RKO (cell line): ENCODE results near the gene SNAPC2.
"Not testable (repeated sequence)": the region's sequence is repeated elsewhere in the genome, so short reads cannot be mapped to it uniquely, and the experiment has no call there.

Source experiments
- DNase-seq: peaks from one replicate; pipeline ENCODE4 v3.0.0-alpha.2; 2016; ENCODE audit warnings: low spot score

SNAPC2 gene

DNA sequence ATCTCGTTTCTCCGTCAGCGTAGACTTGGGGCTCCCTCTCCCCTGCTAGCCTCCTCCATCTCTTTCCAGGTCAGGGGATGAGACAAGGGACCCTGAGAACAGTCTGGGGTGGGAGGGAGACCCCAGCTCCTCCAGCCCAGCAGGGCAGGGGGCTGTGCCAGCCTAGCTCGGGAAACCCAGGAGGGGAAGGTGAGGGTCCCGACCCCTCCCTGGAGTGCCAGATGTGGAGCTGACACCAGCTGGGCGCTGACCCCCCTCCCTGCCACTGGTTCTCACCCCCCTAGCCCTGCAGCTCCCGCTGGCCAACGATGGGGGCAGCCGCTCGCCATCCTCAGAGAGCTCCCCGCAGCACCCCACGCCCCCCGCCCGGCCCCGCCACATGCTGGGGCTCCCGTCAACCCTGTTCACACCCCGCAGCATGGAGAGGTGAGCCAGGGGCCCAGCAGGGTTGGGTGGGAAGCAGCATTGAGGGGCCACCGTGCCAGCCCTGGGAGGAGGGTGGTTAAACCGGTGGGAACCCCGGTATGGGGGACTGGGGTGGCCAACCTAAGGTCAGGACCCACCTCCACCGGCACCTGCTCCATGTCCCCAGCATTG lies 10.6 kb upstream of the SNAPC2 start:
- no peak for DNase-seq

DNA sequence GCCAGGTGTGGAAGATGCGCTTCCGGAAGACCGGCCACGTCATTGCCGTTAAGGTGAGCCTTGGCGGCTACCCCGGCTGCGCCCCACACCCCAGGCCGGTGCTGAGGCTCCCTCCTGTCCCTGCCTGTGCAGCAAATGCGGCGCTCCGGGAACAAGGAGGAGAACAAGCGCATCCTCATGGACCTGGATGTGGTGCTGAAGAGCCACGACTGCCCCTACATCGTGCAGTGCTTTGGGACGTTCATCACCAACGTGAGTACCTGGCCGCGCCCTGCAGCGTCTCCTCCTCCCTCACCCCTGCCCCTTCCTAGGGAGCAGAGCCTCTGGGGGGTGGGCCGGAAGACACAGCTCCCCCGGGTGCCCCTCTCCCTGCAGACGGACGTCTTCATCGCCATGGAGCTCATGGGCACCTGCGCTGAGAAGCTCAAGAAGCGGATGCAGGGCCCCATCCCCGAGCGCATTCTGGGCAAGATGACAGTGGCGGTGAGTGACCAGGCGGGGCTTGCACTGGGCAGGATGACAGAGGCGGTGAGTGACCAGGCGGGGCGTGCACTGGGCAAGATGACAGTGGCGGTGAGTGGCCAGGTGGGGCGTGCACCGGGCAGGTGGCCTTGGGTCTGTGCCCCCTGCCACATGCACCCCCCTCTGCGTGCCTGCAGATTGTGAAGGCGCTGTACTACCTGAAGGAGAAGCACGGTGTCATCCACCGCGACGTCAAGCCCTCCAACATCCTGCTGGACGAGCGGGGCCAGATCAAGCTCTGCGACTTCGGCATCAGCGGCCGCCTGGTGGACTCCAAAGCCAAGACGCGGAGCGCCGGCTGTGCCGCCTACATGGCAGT lies 9.6 kb upstream of the SNAPC2 start:
- no peak for DNase-seq

DNA sequence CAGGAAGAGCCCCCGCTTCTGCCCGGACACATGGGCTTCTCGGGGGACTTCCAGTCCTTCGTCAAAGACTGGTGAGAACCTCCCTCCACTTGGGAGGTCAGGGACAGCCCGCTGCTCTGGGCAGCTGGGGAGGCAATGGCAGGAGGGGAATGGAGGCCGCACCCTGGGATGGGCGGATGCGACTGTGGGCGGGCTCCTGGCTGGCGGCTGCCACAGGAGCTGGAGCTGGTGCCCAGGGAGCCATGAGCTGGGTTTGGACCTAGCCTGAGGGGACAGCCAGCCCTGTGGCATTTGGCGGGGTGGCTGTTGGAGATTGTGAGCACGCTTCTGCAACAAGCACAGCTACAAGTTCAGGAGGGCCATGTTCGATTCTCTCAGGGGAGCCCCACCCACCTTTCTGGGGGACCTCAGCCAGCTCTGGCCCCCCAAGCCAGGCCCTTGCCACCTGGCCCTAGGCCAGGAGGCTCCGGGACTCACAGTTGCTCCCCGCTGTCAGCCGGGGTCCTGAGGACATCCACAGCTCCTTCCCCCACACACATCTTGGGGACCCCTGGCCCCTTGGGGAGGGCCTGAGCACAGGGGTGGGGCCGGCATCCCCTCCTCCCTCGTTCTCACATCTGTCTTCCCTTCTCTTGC lies 8.5 kb upstream of the SNAPC2 start:
- no peak for DNase-seq

DNA sequence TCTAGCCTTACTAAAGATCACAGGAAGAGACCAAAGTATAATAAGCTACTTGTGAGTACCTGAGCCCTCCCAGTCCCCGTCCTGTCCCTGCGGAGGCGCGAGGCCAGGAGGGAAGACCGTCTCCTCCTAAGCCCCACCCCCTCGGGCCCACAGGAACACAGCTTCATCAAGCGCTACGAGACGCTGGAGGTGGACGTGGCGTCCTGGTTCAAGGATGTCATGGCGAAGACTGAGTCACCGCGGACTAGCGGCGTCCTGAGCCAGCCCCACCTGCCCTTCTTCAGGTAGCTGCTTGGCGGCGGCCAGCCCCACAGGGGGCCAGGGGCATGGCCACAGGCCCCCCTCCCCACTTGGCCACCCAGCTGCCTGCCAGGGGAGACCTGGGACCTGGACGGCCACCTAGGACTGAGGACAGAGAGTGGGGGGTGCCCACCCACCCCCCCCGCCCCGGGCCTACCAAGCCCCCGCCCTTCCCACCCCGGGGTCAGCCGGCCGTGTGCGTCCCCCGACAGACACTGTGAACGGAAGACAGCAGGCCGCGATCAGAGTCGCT lies 7.9 kb upstream of the SNAPC2 start:
- DNase-seq, result no peak

DNA sequence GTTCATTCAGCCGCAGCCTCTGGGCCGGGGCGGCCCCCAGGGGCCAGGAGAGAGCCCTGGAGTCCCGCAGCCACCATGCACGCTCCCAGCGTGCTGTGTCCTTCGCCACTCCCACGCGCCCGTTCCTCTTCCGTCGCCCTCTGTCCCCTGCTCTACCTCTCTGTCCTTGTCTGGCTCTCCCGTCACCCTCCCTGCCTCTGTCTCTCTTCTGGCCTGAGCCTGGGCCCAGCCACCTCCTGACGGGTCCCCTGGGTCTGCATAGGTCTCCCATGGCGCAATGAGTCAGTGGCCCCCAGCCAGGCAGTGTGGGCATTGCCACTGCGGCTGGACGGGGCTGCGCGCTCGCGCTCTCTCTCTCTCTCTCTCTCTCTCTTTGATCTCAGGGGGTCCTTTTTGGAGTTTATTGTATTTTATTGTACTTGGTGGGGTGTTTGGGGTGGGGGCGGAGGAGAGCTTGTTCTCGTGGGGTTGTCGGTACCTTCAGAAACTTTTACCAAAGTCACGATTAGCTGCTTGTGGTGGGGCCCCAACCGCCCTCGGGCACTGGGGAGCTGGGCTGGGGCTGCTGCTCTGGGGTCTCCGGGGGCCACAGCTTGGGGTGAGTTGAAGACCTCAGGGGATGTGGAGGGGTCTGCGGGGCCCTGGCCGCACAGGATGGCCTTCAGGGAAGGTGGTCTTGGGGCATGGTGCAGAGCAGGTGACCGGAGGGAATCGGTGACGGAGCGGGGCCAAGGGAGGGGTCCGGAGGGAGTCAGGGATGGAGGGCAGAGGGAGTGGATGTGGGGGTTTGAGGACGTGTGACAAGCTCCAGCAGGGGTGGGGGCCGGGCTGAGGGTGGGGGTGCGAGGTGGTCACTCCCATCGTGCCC lies 7.2 kb upstream of the SNAPC2 start:
- no peak for DNase-seq

DNA sequence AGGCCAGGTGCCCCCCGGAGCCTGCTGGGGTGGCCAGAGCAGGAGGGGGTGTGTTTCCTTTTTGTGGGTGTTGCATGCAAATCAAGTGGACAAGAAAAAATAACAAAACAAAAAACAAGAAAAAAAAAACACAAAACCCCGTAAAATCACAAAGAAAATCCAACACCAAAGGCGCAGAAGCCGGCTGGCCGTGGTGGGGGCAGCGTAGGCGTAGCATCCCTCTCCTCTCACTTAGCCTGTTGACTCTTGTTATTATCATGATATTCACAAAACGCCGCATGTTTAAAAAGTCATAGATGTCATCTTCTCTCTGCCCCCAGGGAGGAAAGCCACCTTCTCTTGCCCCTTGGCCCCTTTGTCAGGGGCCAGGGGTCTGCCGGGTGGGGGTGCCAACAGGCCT lies 6.5 kb upstream of the SNAPC2 start:
- no peak for DNase-seq

DNA sequence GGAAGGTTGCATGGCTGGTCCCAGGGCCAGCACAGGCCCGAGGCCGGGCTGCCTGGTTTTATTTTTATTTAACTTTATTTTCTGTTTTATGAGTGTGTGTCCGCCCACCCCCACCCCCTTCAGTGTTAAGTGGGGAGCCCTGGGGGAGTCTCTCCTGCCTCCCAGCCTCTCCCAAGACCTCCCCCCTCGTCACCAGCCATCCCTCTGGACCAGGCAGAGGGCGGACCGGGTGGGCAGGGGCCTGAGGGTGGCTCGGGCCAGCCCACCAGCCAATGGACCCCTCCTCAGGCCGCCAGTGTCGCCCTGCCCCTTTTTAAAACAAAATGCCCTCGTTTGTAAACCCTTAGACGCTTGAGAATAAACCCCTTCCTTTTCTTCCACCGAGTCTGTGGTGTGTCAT lies 6.0 kb upstream of the SNAPC2 start:
- DNase-seq, result no peak

DNA sequence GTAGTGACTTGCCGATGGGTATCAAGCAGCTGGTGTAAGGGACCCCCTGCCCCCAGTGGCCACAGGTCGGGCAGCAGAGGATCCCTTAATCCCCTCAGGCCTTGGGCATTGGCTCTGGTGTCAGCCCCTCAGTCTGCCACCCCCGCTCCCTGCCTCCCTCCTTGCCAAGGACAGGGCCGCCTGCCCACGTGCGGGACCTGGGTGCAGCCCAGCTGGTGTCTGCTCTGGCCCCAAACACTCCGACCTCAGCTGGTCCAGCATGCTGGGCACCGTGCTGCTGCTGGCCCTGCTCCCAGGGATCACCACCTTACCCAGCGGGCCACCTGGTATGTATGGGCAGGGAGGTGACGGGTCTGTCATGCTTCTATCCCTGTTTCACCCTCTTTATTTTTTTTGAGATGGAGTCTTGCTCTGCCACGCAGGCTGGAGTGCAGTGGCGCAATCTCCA lies 5.5 kb upstream of the SNAPC2 start, which contains the start of gene TGFBR3L:
Gene TGFBR3L, plus strand, starts transcription at position 233 of the 448 bp plus-strand sequence.
- no peak for DNase-seq

DNA sequence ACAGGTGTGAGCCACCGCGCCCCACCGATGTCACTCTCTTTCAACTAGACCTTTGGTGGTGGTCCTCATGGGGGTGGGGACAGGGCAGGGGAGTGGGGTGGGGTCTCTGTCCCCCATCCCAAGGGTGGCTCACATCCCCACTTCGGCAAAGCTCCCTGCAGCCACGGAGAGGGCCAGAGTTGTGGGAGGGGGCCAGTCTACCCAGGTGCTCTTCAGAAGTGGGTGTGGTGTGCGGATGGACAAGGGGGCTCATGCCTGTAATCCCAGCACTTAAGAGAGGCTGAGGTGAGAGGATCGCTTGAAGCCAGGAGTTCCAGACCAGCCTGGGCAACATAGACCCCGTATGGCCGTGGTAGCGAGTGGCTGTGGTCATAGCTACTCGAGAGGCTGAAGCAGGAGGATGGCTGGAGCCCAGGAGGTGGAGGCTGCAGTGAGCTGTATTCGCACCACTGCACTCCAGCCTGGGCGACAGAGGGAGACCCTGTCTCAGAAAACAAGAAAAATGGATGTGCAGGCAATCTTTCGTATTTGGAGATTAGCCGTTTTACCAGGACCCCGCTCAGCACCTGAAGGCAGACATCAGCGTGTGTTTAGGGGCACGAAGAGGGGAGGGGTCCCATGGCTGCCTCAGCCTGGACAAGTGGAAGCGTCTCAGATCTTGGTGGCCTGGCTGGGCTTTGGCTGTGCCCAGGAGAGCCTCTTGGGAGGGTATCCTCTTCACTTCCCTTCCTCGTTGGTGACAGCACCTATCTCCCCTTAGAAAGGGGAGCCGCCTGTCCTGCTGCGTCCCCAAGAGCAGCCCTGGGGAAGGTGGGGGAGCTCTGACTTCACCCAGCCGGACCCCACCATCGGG lies 4.7 kb upstream of the SNAPC2 start:
- no peak for DNase-seq

DNA sequence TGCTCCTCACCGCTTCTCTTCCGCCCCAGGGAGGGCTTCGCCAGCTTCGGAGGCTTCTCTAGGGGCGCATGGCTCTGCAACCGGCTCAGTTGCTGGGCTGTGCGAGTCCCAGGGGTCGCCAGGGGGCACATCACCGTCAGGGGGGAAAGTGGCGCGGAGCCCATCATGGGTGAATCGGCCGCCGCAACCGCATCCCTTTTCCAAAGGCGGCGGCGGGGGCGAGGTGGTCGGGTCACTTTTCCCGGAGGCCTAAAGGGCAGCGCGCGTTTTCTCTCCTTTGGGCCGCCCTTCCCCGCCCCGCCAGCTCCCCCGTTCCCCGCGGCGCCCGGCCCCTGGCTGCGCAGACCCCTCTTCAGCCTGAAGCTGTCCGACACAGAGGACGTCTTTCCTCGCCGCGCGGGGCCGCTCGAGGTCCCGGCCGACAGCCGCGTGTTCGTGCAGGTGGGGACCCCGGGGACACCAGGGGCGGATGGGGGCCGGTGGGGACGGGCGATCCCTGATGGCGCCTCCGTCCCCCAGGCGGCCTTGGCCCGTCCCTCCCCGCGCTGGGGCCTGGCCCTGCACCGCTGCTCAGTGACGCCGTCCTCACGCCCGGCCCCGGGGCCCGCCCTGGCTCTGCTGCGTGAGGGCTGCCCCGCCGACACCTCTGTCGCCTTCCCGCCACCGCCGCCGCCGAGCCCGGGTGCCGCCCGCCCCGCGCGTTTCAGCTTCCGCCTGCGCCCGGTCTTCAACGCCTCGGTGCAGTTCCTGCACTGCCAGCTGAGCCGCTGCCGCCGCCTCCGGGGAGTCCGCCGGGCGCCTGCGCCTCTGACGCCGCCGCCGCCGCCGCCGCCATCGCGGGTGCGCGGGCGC lies 3.8 kb upstream of the SNAPC2 start:
- no peak for DNase-seq

DNA sequence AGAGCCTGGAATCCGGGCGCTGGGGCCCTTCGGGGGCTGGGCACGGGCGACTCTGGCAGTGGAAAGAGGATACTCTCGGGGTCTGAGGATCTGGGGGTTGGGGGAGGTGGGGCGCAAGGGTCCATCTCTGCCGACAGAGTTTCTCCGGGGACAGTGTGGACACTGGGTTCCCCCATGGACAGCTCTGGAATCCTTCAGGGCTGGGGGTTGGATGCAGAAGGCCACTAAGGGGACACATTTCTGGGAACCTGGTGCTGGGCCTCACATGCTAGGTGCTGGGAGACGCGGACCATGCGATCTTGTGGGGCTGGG lies 3.2 kb upstream of the SNAPC2 start:
- DNase-seq, result no peak

DNA sequence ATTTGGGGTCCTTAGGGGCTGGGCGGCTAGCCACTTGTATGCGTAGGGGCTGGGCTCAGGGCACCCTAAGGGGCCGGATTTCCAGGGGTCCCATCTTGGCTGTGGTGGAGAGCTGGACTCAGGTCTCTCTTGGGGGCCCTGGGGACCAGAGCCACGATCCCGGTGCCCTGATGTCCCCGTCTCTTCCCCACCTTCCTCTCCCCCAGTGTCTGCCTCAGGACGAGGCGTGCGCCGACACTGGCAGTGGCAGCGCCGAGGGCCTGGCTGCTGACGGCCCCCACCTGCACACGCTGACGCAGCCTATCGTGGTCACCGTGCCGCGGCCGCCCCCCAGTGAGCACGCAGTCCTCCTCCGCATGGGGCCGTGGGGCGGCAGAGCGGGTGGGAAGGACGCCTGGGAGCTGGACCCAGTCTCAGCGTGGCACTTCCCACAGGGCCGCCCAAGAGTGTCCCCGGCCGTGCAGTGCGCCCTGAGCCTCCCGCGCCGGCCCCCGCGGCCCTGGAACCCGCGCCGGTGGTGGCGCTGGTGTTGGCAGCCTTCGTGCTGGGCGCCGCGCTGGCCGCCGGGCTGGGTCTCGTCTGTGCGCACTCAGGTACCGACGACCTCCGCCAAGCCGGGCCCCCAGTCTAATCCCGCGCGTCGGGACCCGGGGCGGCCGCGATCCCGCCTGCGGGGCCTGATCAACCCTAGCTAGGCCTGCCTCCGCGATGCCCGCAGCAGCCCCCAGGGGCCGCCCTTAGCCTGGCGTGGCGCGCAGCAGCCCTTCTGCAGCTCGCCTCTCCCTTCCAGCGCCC lies 2.7 kb upstream of the SNAPC2 start:
- DNase-seq, result no peak

DNA sequence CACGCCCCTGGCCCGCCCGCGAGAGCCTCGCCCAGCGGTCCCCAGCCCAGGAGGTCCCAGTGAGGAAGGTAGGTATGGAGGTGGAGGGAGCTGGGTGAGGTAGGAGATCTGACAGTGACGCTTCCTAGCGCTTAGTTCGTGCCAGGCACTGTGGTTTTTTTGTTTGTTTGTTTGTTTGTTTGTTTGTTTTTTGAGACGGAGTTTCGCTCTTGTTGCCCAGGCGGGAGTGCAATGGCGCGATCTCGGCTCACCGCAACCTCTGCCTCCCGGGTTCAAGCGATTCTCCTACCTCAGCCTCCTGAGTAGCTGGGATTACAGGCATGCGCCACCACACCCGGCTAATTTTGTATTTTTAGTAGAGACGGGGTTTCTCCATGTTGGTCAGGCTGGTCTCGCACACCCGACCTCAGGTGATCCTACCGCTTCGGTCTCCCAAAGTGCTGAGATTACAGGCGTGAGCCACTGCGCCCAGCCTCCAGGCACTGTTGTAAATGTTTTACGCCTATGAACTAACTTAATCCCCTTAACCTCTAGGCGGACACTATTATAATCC lies 2.0 kb upstream of the SNAPC2 start:
- not testable (repeated sequence) for DNase-seq

DNA sequence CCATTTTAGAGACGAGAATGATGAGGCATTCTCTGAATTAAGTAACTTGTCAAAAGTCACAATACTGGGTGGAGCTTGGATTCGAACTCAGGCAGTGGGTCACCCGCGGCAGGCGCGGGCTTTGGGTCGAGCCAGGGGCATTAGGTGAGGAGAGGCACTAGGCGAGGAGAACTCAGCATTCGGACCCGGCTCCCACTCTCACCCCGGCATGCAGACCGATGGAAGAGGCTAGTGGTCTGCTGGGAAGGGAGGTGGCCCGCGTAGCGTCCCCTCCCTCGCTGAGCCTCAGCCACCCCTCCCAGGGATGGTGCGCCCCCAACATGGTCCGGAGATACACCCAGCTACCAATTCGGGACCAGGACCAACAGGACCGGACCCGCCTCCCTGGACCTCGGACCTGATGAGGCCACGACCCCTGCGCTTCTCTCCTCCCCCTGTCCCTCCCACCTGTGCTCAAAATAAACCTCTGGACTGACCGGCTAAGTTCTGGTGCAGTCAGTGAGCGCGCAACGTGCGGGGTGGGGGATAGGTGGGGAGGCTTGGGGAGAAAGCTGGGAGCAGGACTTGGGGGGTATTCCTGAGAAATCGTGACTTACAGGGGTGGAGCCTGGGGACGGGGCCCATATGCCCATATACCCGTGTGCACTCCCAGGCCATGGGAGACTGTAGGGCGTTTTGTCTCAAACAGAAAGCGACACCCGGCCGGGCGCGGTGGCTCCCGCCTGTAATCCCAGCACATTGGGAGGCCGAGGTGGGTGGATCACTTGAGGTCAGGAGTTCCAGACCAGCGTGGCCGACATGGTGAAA lies 1.3 kb upstream of the SNAPC2 start:
- no peak for DNase-seq

DNA sequence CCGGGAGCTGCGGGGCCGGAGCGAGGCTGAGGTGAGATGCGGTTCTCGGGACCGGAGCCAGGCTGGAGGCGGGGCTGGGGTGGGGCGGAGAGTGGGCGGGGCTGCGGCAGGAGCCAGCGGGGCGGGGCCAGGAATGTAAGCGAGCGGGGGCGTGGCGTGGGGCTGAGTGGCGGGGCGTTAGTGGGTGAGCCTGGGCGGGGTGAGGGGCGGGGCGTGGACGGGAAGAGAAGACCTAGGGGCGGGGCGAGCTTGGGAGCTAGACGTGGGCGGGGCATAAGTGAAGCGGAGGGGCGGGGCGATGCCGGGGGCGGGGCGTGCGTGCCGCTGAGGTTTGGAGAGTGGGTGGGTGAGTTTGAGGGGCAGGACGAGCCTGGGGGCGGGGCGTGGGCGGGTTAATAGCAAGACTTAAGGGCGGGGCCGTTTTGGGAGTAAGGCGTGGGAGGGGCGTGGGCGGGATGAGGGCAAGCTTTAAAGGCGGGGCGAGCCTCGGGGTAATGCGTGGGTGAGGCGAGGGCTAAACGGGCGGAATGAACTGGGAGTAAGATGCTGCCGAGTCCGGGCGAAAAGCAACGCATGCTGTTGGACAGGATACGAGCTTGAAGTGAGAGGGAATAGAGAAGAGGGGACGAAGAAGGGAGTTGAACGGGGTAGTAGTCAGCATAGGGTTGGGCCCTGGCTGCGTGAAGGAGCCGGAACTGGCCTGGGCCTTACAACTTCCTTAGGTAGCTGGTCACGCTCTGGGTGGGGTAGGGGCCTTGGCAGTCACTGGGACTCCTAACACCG lies 572 bp downstream of the SNAPC2 start:
- peak; percentile 95 for DNase-seq

DNA sequence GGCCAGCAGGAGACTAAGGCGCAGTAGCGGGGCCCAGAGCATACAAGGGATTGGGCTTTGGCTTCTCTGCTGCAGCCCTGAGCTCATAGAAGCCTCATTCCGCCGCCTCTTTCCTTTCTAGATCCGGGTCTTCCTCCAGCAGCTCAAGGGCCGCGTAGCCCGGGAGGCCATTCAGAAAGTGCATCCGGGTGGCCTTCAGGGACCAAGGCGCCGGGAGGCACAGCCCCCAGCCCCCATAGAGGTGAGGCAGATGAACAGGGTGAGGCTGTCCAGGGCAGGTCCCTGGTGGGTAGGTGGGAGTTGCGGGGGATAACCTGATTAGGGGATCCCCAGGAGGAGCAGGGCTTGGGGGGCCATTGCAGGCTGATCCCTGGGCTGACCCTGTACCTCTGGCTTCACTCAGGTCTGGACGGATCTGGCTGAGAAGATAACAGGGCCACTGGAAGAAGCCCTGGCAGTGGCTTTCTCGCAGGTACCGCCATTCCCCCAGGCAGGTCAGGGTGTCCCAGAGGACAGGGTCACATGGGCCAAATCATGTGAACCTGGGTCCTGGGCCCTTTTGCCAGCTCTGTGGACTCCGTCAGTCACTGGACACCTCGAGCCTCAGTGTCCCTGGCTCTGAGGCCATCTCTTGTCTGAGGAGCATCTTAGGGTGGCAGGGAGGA lies 1.3 kb downstream of the SNAPC2 start:
- DNase-seq, result no peak
